Measurements from ENCODE around the gene CCNDBP1.
A peak's percentile ranks its signal among the peaks of the same experiment; 100 is the strongest.

CCNDBP1 gene

GRCh38 chr15:43214169-43214568 lies 29.0 kb downstream of the CCNDBP1 start:
- no peak for DNase-seq
- Histone ChIP-seq H3K27me3 (no peaks in the 10 kb centered on the region), H3K9me3 (no peaks in the 10 kb centered on the region), H3K36me3 (no peaks in the 10 kb centered on the region), H3K4me3 (ENCODE audit: low read depth, low read length) (no peak overlapping the region), H3K4me1 (peaks cover 5% of the 10 kb centered on the region)
- no peak for TF ChIP-seq CTCF (IDR thresholded peaks at IDR 0.05; ENCODE audit: low read depth, low read length)

GRCh38 chr15:43214592-43215295 lies 29.5 kb downstream of the CCNDBP1 start:
- TF ChIP-seq CTCF (IDR thresholded peaks at IDR 0.05; ENCODE audit: low read depth, low read length) = no peak
- H3K9me3 ChIP-seq = no peaks in the 10 kb centered on the region
- H3K36me3 ChIP-seq = no peaks in the 10 kb centered on the region
- peaks cover 5% of the 10 kb centered on the region for H3K4me1 ChIP-seq
- no peaks in the 10 kb centered on the region for H3K27me3 ChIP-seq
- no peak for DNase-seq
- H3K4me3 ChIP-seq (ENCODE audit: low read depth, low read length) = no peak overlapping the region

GRCh38 chr15:43215961-43216360 lies 30.8 kb downstream of the CCNDBP1 start:
- Histone ChIP-seq H3K4me3 (ENCODE audit: low read depth, low read length) (no peak overlapping the region), H3K4me1 (peaks cover 8% of the 10 kb centered on the region), H3K27me3 (no peaks in the 10 kb centered on the region), H3K9me3 (no peaks in the 10 kb centered on the region), H3K36me3 (no peaks in the 10 kb centered on the region)
- no peak for DNase-seq
- no peak for TF ChIP-seq CTCF (IDR thresholded peaks at IDR 0.05; ENCODE audit: low read depth, low read length)

GRCh38 chr15:43218908-43219706 lies 33.9 kb downstream of the CCNDBP1 start:
- Histone ChIP-seq H3K4me1 (peaks cover 8% of the 10 kb centered on the region; the same call in 1 of the 2 replicates), H3K27me3 (no peaks in the 10 kb centered on the region), H3K36me3 (no peaks in the 10 kb centered on the region), H3K9me3 (no peaks in the 10 kb centered on the region), H3K4me3 (ENCODE audit: low read depth, low read length) (no peak overlapping the region)
- TF ChIP-seq CTCF (IDR thresholded peaks at IDR 0.05; ENCODE audit: low read depth, low read length) = peak; percentile 26; the same call in 1 of the 2 replicates
- DNase-seq = no peak

- H3K4me3 ChIP-seq (ENCODE audit: low read depth, low read length) = no peak overlapping the region
- H3K9me3 ChIP-seq = no peaks in the 10 kb centered on the region
- H3K4me1 ChIP-seq = peaks cover 8% of the 10 kb centered on the region; the same call in 1 of the 2 replicates
- H3K36me3 ChIP-seq = no peaks in the 10 kb centered on the region
- DNase-seq = no peak
- no peak for TF ChIP-seq CTCF (IDR thresholded peaks at IDR 0.05; ENCODE audit: low read depth, low read length)
- no peaks in the 10 kb centered on the region for H3K27me3 ChIP-seq
Observed at GRCh38 chr15:43219929-43220928, 35.0 kb downstream of the CCNDBP1 start.
